Trophoblast cell (in vitro differentiated cells and primary cell): ENCODE results near the gene TSN.

Experiments
- DNase-seq, 2 donors: peaks; one replicate each; pipeline ENCODE4 v3.0.0-alpha.2; 2016
- H2AFZ ChIP-seq: 2 replicates; pipeline ENCODE4 v1.6.1; 2013; ENCODE audit warnings: low read length, moderate library complexity, mild to moderate bottlenecking; ENCODE audit not compliant: insufficient read depth, poor library complexity
- H2AK5ac ChIP-seq: 2 replicates; pipeline ENCODE4 v1.6.1; 2013; ENCODE audit warnings: mild to moderate bottlenecking, low read length
- H2BK120ac ChIP-seq: 2 replicates; pipeline ENCODE4 v1.6.1; 2013; ENCODE audit warnings: low read length, mild to moderate bottlenecking, moderate library complexity; ENCODE audit not compliant: insufficient read depth, poor library complexity
- H2BK12ac ChIP-seq: 2 replicates; pipeline ENCODE4 v1.6.1; 2013; ENCODE audit warnings: mild to moderate bottlenecking, low read length, moderate library complexity
- H2BK5ac ChIP-seq: 2 replicates; pipeline ENCODE4 v1.6.1; 2013; ENCODE audit warnings: low read length, low read depth, moderate library complexity, mild to moderate bottlenecking; ENCODE audit not compliant: poor library complexity
- H3K14ac ChIP-seq: 2 replicates; pipeline ENCODE4 v1.6.1; 2013; ENCODE audit warnings: mild to moderate bottlenecking, low read length
- H3K18ac ChIP-seq: 2 replicates; pipeline ENCODE4 v1.6.1; 2013; ENCODE audit warnings: mild to moderate bottlenecking, low read length
- H3K23ac ChIP-seq: 2 replicates; pipeline ENCODE4 v1.6.1; 2013; ENCODE audit warnings: low read length
- H3K27ac ChIP-seq: 2 replicates; pipeline ENCODE4 v1.5.1; 2013; ENCODE audit warnings: low read depth, mild to moderate bottlenecking, inconsistent platforms, low read length, moderate library complexity
- H3K27me3 ChIP-seq: 2 replicates; pipeline ENCODE4 v1.6.1; 2013; ENCODE audit warnings: inconsistent platforms, mild to moderate bottlenecking, low read length, moderate library complexity; ENCODE audit not compliant: insufficient read depth
- H3K36me3 ChIP-seq, 2 experiments: 1 replicate in 1 of 2; 2 replicates in 1 of 2; pipeline ENCODE4 v1.6.1; 2013; ENCODE audit warnings: low read length in 2 of 2, mild to moderate bottlenecking in 2 of 2, moderate library complexity in 1 of 2; ENCODE audit not compliant: insufficient read depth in 2 of 2, control insufficient read depth in 1 of 2
- H3K4ac ChIP-seq: 2 replicates; pipeline ENCODE4 v1.6.1; 2013; ENCODE audit warnings: low read depth, mild to moderate bottlenecking, low read length, moderate library complexity
- H3K4me1 ChIP-seq, 2 experiments: 1 replicate in 1 of 2; 2 replicates in 1 of 2; pipeline ENCODE4 v1.6.1; 2013; ENCODE audit warnings: low read length in 2 of 2, mild to moderate bottlenecking in 2 of 2, moderate library complexity in 1 of 2; ENCODE audit not compliant: insufficient read depth in 2 of 2, control insufficient read depth in 1 of 2
- H3K4me2 ChIP-seq: 2 replicates; pipeline ENCODE4 v1.6.1; 2013; ENCODE audit warnings: inconsistent platforms, mild to moderate bottlenecking, low read length, moderate library complexity
- H3K4me3 ChIP-seq: 2 replicates; pipeline ENCODE4 v1.5.1; 2013; ENCODE audit warnings: mild to moderate bottlenecking, low read depth, low read length, inconsistent platforms
- H3K79me1 ChIP-seq: one replicate; pipeline ENCODE4 v1.6.1; 2013; ENCODE audit warnings: low read length
- H3K79me2 ChIP-seq: 2 replicates; pipeline ENCODE4 v1.6.1; 2013; ENCODE audit warnings: low read length, mild to moderate bottlenecking; ENCODE audit not compliant: control insufficient read depth, insufficient read depth, poor library complexity
- H3K9ac ChIP-seq: 2 replicates; pipeline ENCODE4 v1.6.1; 2013; ENCODE audit warnings: mild to moderate bottlenecking, low read length
- H3K9me3 ChIP-seq: 2 replicates; pipeline ENCODE4 v1.6.1; 2013; ENCODE audit warnings: low read depth, mild to moderate bottlenecking, control low read depth, inconsistent platforms, low read length; ENCODE audit not compliant: insufficient read depth
- H4K12ac ChIP-seq: 2 replicates; pipeline ENCODE4 v1.6.1; 2013; ENCODE audit warnings: low read depth, mild to moderate bottlenecking, low read length, moderate library complexity
- H4K8ac ChIP-seq: 2 replicates; pipeline ENCODE4 v1.6.1; 2013; ENCODE audit warnings: low read depth, mild to moderate bottlenecking, low read length, moderate library complexity
- H4K91ac ChIP-seq: one replicate; pipeline ENCODE4 v1.6.1; 2013; ENCODE audit warnings: low read depth, mild to moderate bottlenecking, low read length, moderate library complexity
- WGBS: extraction: QIAGEN DNeasy Blood & Tissue Kit; methylation state at CpG from one replicate; pipeline ENCODE4 v1.1.7; 2013; ENCODE audit warnings: missing lambda C conversion rate; ENCODE audit not compliant: insufficient read length, insufficient coverage; ENCODE audit errors: extremely low coverage; 5-methylcytosine and 5-hydroxymethylcytosine counted together

TSN gene

DNA sequence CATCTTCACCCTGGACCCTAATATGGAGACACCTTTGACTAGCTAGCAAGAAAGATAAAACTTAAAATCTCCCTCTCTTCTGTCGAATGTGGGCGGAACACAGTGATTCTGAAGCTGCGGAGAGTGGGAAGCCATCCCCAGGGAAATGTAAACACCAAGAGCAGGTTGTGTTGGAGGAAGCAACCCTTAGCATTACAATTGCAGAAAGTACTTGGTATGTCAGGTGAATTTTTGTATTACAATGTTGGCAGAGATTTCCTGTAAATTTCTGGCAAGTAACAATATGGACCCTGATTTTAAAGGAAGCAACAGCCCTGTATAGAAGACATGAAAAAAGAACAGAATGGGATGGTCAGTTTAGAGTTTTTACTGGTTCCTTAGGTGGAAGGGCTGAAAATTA lies 35.8 kb downstream of the TSN start:
- no peak overlapping the region for H4K8ac ChIP-seq
- WGBS: no CpG with 5 or more reads among the region's 3 CpGs
- no peak overlapping the region for H3K9ac ChIP-seq
- H4K12ac ChIP-seq: no peak overlapping the region
- no peak overlapping the region for H2BK5ac ChIP-seq
- H3K79me2 ChIP-seq: no peaks in the 10 kb centered on the region
- H3K4me2 ChIP-seq: no peak overlapping the region
- H3K18ac ChIP-seq: no peak overlapping the region
- H2AK5ac ChIP-seq: no peak overlapping the region
- no peak overlapping the region for H3K23ac ChIP-seq
- H3K27ac ChIP-seq: no peak overlapping the region
- H3K4ac ChIP-seq: no peak overlapping the region
- H2BK12ac ChIP-seq: no peak overlapping the region
- no peak overlapping the region for H2AFZ ChIP-seq
- H3K9me3 ChIP-seq: no peaks in the 10 kb centered on the region
- H2BK120ac ChIP-seq: no peak overlapping the region
- peaks cover 0 to 3% of the 10 kb centered on the region in 2 experiments for H3K4me1 ChIP-seq
- no peaks in the 10 kb centered on the region for H3K79me1 ChIP-seq
- H4K91ac ChIP-seq: no peak overlapping the region
- H3K36me3 ChIP-seq: no peaks in the 10 kb centered on the region
- no peak overlapping the region for H3K14ac ChIP-seq
- no peak for DNase-seq
- no peak overlapping the region for H3K4me3 ChIP-seq
- no peaks in the 10 kb centered on the region for H3K27me3 ChIP-seq

DNA sequence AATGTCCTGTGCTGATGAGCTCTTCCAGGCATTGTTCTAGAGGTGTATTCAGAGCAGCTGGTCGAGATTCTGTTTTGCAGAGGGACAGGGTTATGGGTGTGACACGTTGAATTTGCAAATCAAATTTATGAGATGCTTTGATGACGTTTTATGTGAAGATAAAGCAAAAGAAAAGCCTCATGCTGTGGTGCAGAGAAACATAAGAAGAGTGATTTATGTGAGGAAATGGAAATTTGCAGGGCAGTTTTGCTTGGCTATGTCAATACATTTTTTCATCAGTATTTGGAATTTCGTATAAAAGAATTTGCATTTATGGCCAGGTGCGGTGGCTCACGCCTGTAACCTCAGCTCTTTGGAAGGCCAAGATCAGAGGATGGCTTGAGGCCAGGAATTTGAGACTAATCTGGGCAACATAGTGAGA lies 36.4 kb downstream of the TSN start:
- no peak overlapping the region for H4K91ac ChIP-seq
- H3K4me1 ChIP-seq: peaks cover 0 to 3% of the 10 kb centered on the region in 2 experiments
- H3K14ac ChIP-seq: no peak overlapping the region
- no peak overlapping the region for H3K4ac ChIP-seq
- no peaks in the 10 kb centered on the region for H3K79me1 ChIP-seq
- WGBS: no CpG with 5 or more reads among the region's 6 CpGs
- H3K79me2 ChIP-seq: no peaks in the 10 kb centered on the region
- H2BK5ac ChIP-seq: no peak overlapping the region
- H3K9me3 ChIP-seq: no peaks in the 10 kb centered on the region
- no peak for DNase-seq
- H3K18ac ChIP-seq: no peak overlapping the region
- no peak overlapping the region for H2BK12ac ChIP-seq
- no peak overlapping the region for H2AK5ac ChIP-seq
- no peak overlapping the region for H3K23ac ChIP-seq
- no peak overlapping the region for H4K12ac ChIP-seq
- no peak overlapping the region for H3K27ac ChIP-seq
- no peak overlapping the region for H2AFZ ChIP-seq
- no peaks in the 10 kb centered on the region for H3K36me3 ChIP-seq
- H4K8ac ChIP-seq: no peak overlapping the region
- H3K4me2 ChIP-seq: no peak overlapping the region
- no peak overlapping the region for H3K4me3 ChIP-seq
- H3K27me3 ChIP-seq: no peaks in the 10 kb centered on the region
- H3K9ac ChIP-seq: no peak overlapping the region
- H2BK120ac ChIP-seq: no peak overlapping the region

DNA sequence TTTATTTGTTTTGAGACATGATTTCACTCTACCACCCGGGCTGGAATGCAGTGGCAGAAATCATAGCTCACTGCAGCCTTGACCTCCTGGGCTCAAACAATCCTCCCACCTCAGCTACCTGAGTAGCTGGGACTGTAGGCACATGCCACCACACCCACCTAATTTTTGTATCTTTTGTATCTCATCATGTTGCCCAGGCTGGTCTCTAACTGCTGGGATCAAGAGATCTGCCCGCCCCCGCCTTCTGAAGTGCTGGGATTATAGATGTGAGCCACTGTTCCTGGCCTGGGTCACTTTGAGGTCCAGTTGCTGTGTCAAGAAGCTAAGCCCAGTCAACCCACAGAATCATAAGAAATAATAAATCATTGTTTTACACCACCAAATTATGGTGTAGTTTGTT lies 38.4 kb downstream of the TSN start:
- H3K4me1 ChIP-seq: peaks cover 0 to 3% of the 10 kb centered on the region in 2 experiments
- no peak overlapping the region for H3K9ac ChIP-seq
- no peaks in the 10 kb centered on the region for H3K9me3 ChIP-seq

DNA sequence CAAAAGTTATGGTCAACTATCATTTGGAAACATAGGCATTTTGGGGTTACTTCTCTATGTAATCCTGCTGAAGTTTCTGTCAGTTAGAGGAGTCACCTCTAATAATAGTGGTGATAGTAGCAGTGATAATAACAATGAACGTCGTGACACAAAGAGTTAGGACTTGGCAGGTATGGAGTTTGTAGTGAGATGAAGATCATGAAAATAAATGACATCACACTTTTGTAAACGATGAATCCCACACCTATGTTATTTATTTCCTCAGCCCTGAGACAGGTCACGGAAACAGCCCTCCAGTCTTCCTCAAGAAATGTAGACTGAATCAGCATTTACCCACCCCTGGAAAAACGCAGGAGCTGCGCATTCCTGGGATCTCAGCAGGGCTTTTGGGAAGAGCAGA lies 38.8 kb downstream of the TSN start:
- Histone ChIP-seq H3K4me1 (peaks cover 0 to 3% of the 10 kb centered on the region in 2 experiments), H2AK5ac (no peak overlapping the region)
- WGBS: no CpG with 5 or more reads among the region's 6 CpGs

More for the DNA sequence above, 38.4 kb downstream of the TSN start:
- no peak overlapping the region for H3K18ac ChIP-seq
- no peak overlapping the region for H2AK5ac ChIP-seq
- H3K23ac ChIP-seq: no peak overlapping the region
- no peaks in the 10 kb centered on the region for H3K79me2 ChIP-seq
- no peak overlapping the region for H3K14ac ChIP-seq
- H4K12ac ChIP-seq: no peak overlapping the region
- H2AFZ ChIP-seq: no peak overlapping the region
- H4K8ac ChIP-seq: no peak overlapping the region
- H3K36me3 ChIP-seq: no peaks in the 10 kb centered on the region
- H2BK5ac ChIP-seq: no peak overlapping the region
- H3K4me3 ChIP-seq: no peak overlapping the region
- H2BK120ac ChIP-seq: no peak overlapping the region
- no peak overlapping the region for H4K91ac ChIP-seq
- H3K27ac ChIP-seq: no peak overlapping the region
- no peaks in the 10 kb centered on the region for H3K27me3 ChIP-seq
- no peak overlapping the region for H2BK12ac ChIP-seq
- no peak for DNase-seq
- H3K4me2 ChIP-seq: no peak overlapping the region
- H3K4ac ChIP-seq: no peak overlapping the region
- H3K79me1 ChIP-seq: no peaks in the 10 kb centered on the region
- WGBS: no CpG with 5 or more reads among the region's 3 CpGs

More for the DNA sequence above, 38.8 kb downstream of the TSN start:
- Histone ChIP-seq H2AFZ (no peak overlapping the region), H4K12ac (no peak overlapping the region), H3K36me3 (no peaks in the 10 kb centered on the region), H2BK12ac (no peak overlapping the region), H3K9me3 (no peaks in the 10 kb centered on the region), H2BK120ac (no peak overlapping the region), H3K27me3 (no peaks in the 10 kb centered on the region), H3K14ac (no peak overlapping the region), H3K79me2 (no peaks in the 10 kb centered on the region), H4K91ac (no peak overlapping the region), H3K4me3 (no peak overlapping the region), H3K4ac (no peak overlapping the region), H3K18ac (no peak overlapping the region), H3K4me2 (no peak overlapping the region), H4K8ac (no peak overlapping the region), H3K27ac (no peak overlapping the region), H3K23ac (no peak overlapping the region), H3K9ac (no peak overlapping the region), H2BK5ac (no peak overlapping the region), H3K79me1 (no peaks in the 10 kb centered on the region)
- DNase-seq: no peak
